ENCODE measurements around the gene CDK9. TPM values are rescaled to one million over a fixed set of nuclear protein-coding genes. Genes with fewer than 3 reads are reported as not detected.
"Not testable (repeated sequence)": the region's sequence is repeated elsewhere in the genome, so short reads cannot be mapped to it uniquely, and the experiment has no call there.

Gene CDK9
- 102 and 116 TPM in 2 replicates for total RNA-seq

- DNase-seq: peak; percentile 94
Observed at GRCh38 chr9:127785933-127786772, at the start of gene CDK9. Gene CDK9, plus strand, starts transcription at chr9:127786034. Its CDS starts 115 bp downstream, at chr9:127786149.

GRCh38 chr9:127738666-127739065, 47.2 kb upstream of the CDK9 start:
- no peak for DNase-seq

GRCh38 chr9:127739614-127740330, 46.1 kb upstream of the CDK9 start:
- DNase-seq: no peak

GRCh38 chr9:127741831-127742434, 43.9 kb upstream of the CDK9 start:
- peak; percentile 48 for DNase-seq

GRCh38 chr9:127742435-127743088, 43.3 kb upstream of the CDK9 start:
- DNase-seq: peak; percentile 43

GRCh38 chr9:127744398-127745110, 41.3 kb upstream of the CDK9 start:
- no peak for DNase-seq

GRCh38 chr9:127746959-127747569, 38.8 kb upstream of the CDK9 start:
- DNase-seq: no peak

GRCh38 chr9:127749090-127749787, 36.6 kb upstream of the CDK9 start:
- DNase-seq: no peak

- peak; percentile 40 for DNase-seq
Observed at GRCh38 chr9:127751269-127752054, 34.4 kb upstream of the CDK9 start.

- DNase-seq: no peak
Observed at GRCh38 chr9:127753148-127753547, 32.7 kb upstream of the CDK9 start.

- no peak for DNase-seq
Observed at GRCh38 chr9:127753622-127754021, 32.2 kb upstream of the CDK9 start.

GRCh38 chr9:127754099-127755060, 31.5 kb upstream of the CDK9 start:
- no peak for DNase-seq

GRCh38 chr9:127755061-127756060, 30.5 kb upstream of the CDK9 start:
- DNase-seq: peak; percentile 60

- no peak for DNase-seq
Observed at GRCh38 chr9:127756233-127756632, 29.6 kb upstream of the CDK9 start.

GRCh38 chr9:127756776-127757175, 29.1 kb upstream of the CDK9 start:
- not testable (repeated sequence) for DNase-seq

GRCh38 chr9:127758843-127759242, 27.0 kb upstream of the CDK9 start:
- no peak for DNase-seq

- no peak for DNase-seq
Observed at GRCh38 chr9:127761061-127761460, 24.8 kb upstream of the CDK9 start.

- DNase-seq: peak; percentile 35
Observed at GRCh38 chr9:127761491-127761956, 24.3 kb upstream of the CDK9 start.

All from dermis blood vessel endothelial cell (primary cell).